H1 (cell line): ENCODE measurements around the gene NOG. TPM values are rescaled to one million over a fixed set of nuclear protein-coding genes. Genes with fewer than 3 reads are reported as not detected.

ENCODE experiments used
- CTCF ChIA-PET: fragments of 300-600 bp; sonication (Branson Sonifier 250); formaldehyde crosslinking; loops from one replicate; lab custom pipeline; 2021; ENCODE audit not compliant: partially characterized antibody; lab: Charles Lee
- POLR2A ChIA-PET: fragments of 300-600 bp; sonication (Branson Sonifier 250); formaldehyde crosslinking; loops from one replicate; lab custom pipeline; 2021; ENCODE audit warnings: inconsistent platforms; ENCODE audit not compliant: partially characterized antibody; lab: Charles Lee
- DNase-seq, 2 experiments: peaks; one replicate each; pipeline versions ENCODE4 v3.0.0 to v3.0.0-alpha.2; 2010 to 2022; ENCODE audit warnings: low spot score in 2 of 2, low read depth in 1 of 2, mixed read lengths in 1 of 2
- FAIRE-seq: peaks from 2 replicates; lab custom pipeline; 2011; peaks lifted over from hg19 to GRCh38; lab: Jason Lieb, UNC
- H2AFZ ChIP-seq: 2 replicates; pipeline ENCODE4 v1.8.1; 2012; ENCODE audit warnings: low read length, inconsistent platforms
- H2AK5ac ChIP-seq: 2 replicates; pipeline ENCODE4 v1.6.1; 2013; ENCODE audit warnings: low read depth, low read length
- H2BK120ac ChIP-seq: replicated peaks from 2 replicates; pipeline ENCODE3; 2013; ENCODE audit warnings: low read depth, low read length, inconsistent platforms
- H2BK12ac ChIP-seq: 2 replicates; pipeline ENCODE4 v1.6.1; 2013; ENCODE audit warnings: low read depth, low read length
- H2BK15ac ChIP-seq: 2 replicates; pipeline ENCODE4 v1.6.1; 2013; ENCODE audit warnings: low read length
- H2BK20ac ChIP-seq: 2 replicates; pipeline ENCODE4 v1.6.1; 2013; ENCODE audit warnings: low read length
- H2BK5ac ChIP-seq: 2 replicates; pipeline ENCODE4 v1.6.1; 2013; ENCODE audit warnings: low read depth, low read length
- H3K14ac ChIP-seq: 2 replicates; pipeline ENCODE4 v1.6.1; 2013; ENCODE audit warnings: inconsistent platforms; ENCODE audit not compliant: insufficient read length
- H3K18ac ChIP-seq: 2 replicates; pipeline ENCODE4 v1.6.1; 2013; ENCODE audit warnings: low read length; ENCODE audit errors: extremely low read depth
- H3K23ac ChIP-seq: 2 replicates; pipeline ENCODE4 v1.6.1; 2013; ENCODE audit warnings: inconsistent platforms; ENCODE audit not compliant: insufficient read length
- H3K23me2 ChIP-seq: 2 replicates; pipeline ENCODE4 v1.6.1; 2013; ENCODE audit warnings: low read depth, low read length
- H3K27ac ChIP-seq: 2 replicates; pipeline ENCODE4 v1.6.1; 2011; ENCODE audit warnings: low read depth, low read length, inconsistent platforms
- H3K27me3 ChIP-seq, 4 experiments: replicated peaks in 1 of 4; 1 replicate in 1 of 4; 2 replicates in 3 of 4; pipeline versions ENCODE4 v1.6.1 to v1.8.1; 2011 to 2013; ENCODE audit warnings: low read length in 3 of 4, mild to moderate bottlenecking in 3 of 4, inconsistent platforms in 2 of 4, mixed read lengths in 2 of 4, moderate library complexity in 1 of 4; ENCODE audit not compliant: control insufficient read depth in 3 of 4, insufficient read depth in 3 of 4; ENCODE audit errors: extremely low read depth in 1 of 4
- H3K36me3 ChIP-seq, 4 experiments: 2 replicates each; pipeline versions ENCODE4 v1.6.1 to v1.8.1; 2011 to 2013; ENCODE audit warnings: mild to moderate bottlenecking in 4 of 4, low read length in 3 of 4, moderate library complexity in 2 of 4, control low read depth in 1 of 4, inconsistent platforms in 1 of 4; ENCODE audit not compliant: insufficient read depth in 4 of 4, control insufficient read depth in 2 of 4
- H3K4ac ChIP-seq: replicated peaks from 2 replicates; pipeline ENCODE3; 2013; ENCODE audit warnings: low read length, low read depth, mixed read lengths, inconsistent platforms; ENCODE audit not compliant: insufficient read length
- H3K4me1 ChIP-seq, 4 experiments: replicated peaks in 1 of 4; 1 replicate in 1 of 4; 2 replicates in 3 of 4; pipeline versions ENCODE4 v1.6.1 to v1.8.1; 2011 to 2013; ENCODE audit warnings: low read length in 3 of 4, inconsistent platforms in 2 of 4, mixed read lengths in 1 of 4; ENCODE audit not compliant: insufficient read depth in 4 of 4, control insufficient read depth in 3 of 4
- H3K4me2 ChIP-seq, 2 experiments: 2 replicates each; pipeline versions ENCODE4 v1.6.1 to v1.8.1; 2011 to 2013; ENCODE audit warnings: low read depth in 2 of 2, low read length in 2 of 2, control low read depth in 1 of 2, inconsistent platforms in 1 of 2, mild to moderate bottlenecking in 1 of 2; ENCODE audit not compliant: insufficient read depth in 1 of 2
- H3K4me3 ChIP-seq, 4 experiments: fragments of 200-600, 300-600 bp in 1 of 4; sonication (generic), shearing (Covaris generic), sonication (Bioruptor Twin) in 1 of 4; 2 replicates each; pipeline versions ENCODE4 v1.5.1 to v1.8.1; 2011 to 2016; ENCODE audit warnings: low read length in 4 of 4, low read depth in 3 of 4, control low read depth in 2 of 4, inconsistent platforms in 2 of 4, mild to moderate bottlenecking in 2 of 4, mixed read lengths in 1 of 4, moderate library complexity in 1 of 4; ENCODE audit not compliant: insufficient read depth in 2 of 4; ENCODE audit errors: extremely low read depth in 1 of 4
- H3K56ac ChIP-seq: replicated peaks from 2 replicates; pipeline ENCODE3; 2013; ENCODE audit warnings: low read depth, mild to moderate bottlenecking, mixed read lengths, low read length, inconsistent platforms; ENCODE audit not compliant: insufficient read length
- H3K79me1 ChIP-seq: 2 replicates; pipeline ENCODE4 v1.6.1; 2013; ENCODE audit warnings: low read depth, low read length, control low read depth
- H3K79me2 ChIP-seq, 2 experiments: 2 replicates each; pipeline versions ENCODE4 v1.6.1 to v1.8.1; 2012 to 2013; ENCODE audit warnings: low read length in 2 of 2, mild to moderate bottlenecking in 2 of 2, inconsistent platforms in 1 of 2; ENCODE audit not compliant: insufficient read depth in 2 of 2, control insufficient read depth in 1 of 2
- H3K9ac ChIP-seq, 4 experiments: replicated peaks in 1 of 4; 1 replicate in 1 of 4; 2 replicates in 3 of 4; pipeline versions ENCODE4 v1.6.1 to v1.8.1; 2011 to 2013; ENCODE audit warnings: low read depth in 3 of 4, low read length in 3 of 4, control low read depth in 2 of 4, mild to moderate bottlenecking in 2 of 4, moderate library complexity in 2 of 4, inconsistent platforms in 1 of 4; ENCODE audit errors: extremely low read depth in 1 of 4
- H3K9me3 ChIP-seq, 2 experiments: 2 replicates each; pipeline versions ENCODE4 v1.6.1 to v1.8.1; 2012 to 2013; ENCODE audit warnings: mild to moderate bottlenecking in 2 of 2, moderate library complexity in 2 of 2, control low read depth in 1 of 2, inconsistent platforms in 1 of 2, low read depth in 1 of 2, low read length in 1 of 2, mixed read lengths in 1 of 2; ENCODE audit not compliant: insufficient read depth in 2 of 2
- H4K20me1 ChIP-seq, 2 experiments: replicated peaks in 1 of 2; 2 replicates each; pipeline versions ENCODE3 to v1.8.1; 2011 to 2013; ENCODE audit warnings: inconsistent platforms in 2 of 2, low read length in 2 of 2, mild to moderate bottlenecking in 1 of 2; ENCODE audit not compliant: insufficient read depth in 2 of 2, control insufficient read depth in 1 of 2
- H4K5ac ChIP-seq: 2 replicates; pipeline ENCODE4 v1.6.1; 2013; ENCODE audit warnings: low read length, low read depth, mixed read lengths, inconsistent platforms; ENCODE audit not compliant: insufficient read length
- H4K8ac ChIP-seq: 2 replicates; pipeline ENCODE4 v1.8.0; 2013; ENCODE audit warnings: mild to moderate bottlenecking, moderate library complexity, low read length, inconsistent platforms; ENCODE audit not compliant: insufficient read depth; ENCODE audit errors: extremely low read depth
- H4K91ac ChIP-seq: replicated peaks from 2 replicates; pipeline ENCODE3; 2013; ENCODE audit warnings: low read length, mixed read lengths, inconsistent platforms; ENCODE audit not compliant: insufficient read length
- WGBS, 2 experiments: shearing (Covaris generic) in 1 of 2; methylation state at CpG; one replicate each; pipeline versions ENCODE4 v1.1.6 to v1.1.7; 2013 to 2015; ENCODE audit warnings: low lambda C conversion rate in 2 of 2, mixed read lengths in 2 of 2, inconsistent platforms in 1 of 2, low coverage in 1 of 2, missing lambda C conversion rate in 1 of 2; ENCODE audit not compliant: insufficient replicate concordance in 2 of 2, insufficient coverage in 1 of 2, insufficient read length in 1 of 2; ENCODE audit errors: extremely low coverage in 1 of 2, missing lambda C conversion rate in 1 of 2; 5-methylcytosine and 5-hydroxymethylcytosine counted together
- polyA plus RNA-seq, 7 experiments: library from polyadenylated mRNA; depleted of rRNA in 3 of 7; stranded (reverse) in 5 of 7; unstranded in 2 of 7; fragments of >200 nt in 5 of 7; fragments of 200-250 nt in 2 of 7; gene quantifications; 1 replicate in 5 of 7; 2 replicates in 1 of 7; 4 replicates in 1 of 7; pipeline versions ENCODE4 v1.2.1 to v1.2.3, GENCODE V29; 2011 to 2013; ENCODE audit warnings: missing spikeins in 2 of 7, mixed read lengths in 2 of 7
- total RNA-seq: library from RNA; stranded (reverse); fragmentation: NEBNext Ultra II Directional; extraction: Animal tissue kit (Norgen Biotek cat#: 25700); gene quantifications from 2 replicates; pipeline ENCODE4 v1.2.1, GENCODE V29; 2021

Gene NOG
- total and polyA plus RNA-seq, 2 of the 8 experiments (the other 6 are each of a cell fraction or from before 2014, with no cell fraction given): 0.35 TPM

DNA sequence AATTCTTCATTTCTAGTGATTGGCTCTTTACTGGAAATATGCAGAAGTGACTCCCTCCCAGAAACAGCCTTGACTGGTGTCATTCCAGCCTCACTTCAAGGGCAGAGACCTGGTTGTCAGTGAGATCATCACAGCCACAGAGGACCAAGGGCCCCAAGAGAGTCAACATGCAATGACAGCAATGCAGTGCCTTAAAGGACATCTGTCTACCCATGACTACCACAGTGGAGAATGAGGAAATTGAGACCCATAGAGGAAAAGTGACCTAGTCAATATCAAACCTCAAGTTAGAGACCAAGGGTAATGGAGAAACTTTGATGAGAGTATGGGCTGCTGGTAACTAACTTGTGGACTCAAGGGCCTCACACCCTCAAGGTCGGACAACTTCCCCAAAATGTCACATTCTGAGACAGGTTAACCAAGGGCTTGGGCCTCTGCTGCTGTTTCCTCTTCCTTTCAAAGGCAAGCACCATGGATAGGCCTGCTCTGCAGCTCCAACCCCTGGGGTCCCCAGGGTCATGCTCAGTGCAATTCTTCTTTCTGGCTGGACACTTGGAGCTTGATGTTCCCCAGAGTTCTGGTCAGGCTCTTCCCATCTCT, 11.3 kb downstream of the NOG start:
- Histone ChIP-seq H2BK20ac (no peak overlapping the region), H4K8ac (no peak overlapping the region; the same call in 1 of the 2 replicates), H3K18ac (no peak overlapping the region), H2BK12ac (no peak overlapping the region), H3K4me1 (no peaks in the 10 kb centered on the region), H3K36me3 (no peaks in the 10 kb centered on the region), H3K9ac (no peak overlapping the region), H4K91ac (no peak overlapping the region), H2BK120ac (no peak overlapping the region), H3K56ac (no peak overlapping the region), H3K4me3 (no peak overlapping the region), H4K20me1 (no peaks in the 10 kb centered on the region), H3K27ac (no peak overlapping the region), H2AFZ (no peak overlapping the region), H3K27me3 (no peaks in the 10 kb centered on the region), H3K23ac (no peak overlapping the region), H2BK15ac (no peak overlapping the region), H3K79me1 (no peaks in the 10 kb centered on the region), H2AK5ac (no peak overlapping the region), H3K23me2 (no peaks in the 10 kb centered on the region), H2BK5ac (no peak overlapping the region), H3K9me3 (no peaks in the 10 kb centered on the region), H3K14ac (no peak overlapping the region), H3K79me2 (no peaks in the 10 kb centered on the region), H3K4ac (no peak overlapping the region), H3K4me2 (no peak overlapping the region), H4K5ac (no peak overlapping the region)
- WGBS, 2 experiments: 93% methylated on average over 1 of the region's 1 CpG; no CpG with 5 or more reads in 1 of the 2 experiments
- ChIA-PET CTCF (interaction anchor here (1.4 to 3.7 kb wide), 2 partner anchors 25 to 119 kb away, joined by 3 to 16 read pairs; no protein-coding TSS in a partner anchor), POLR2A (no interaction called here)
- DNase-seq (no peak), FAIRE-seq (no peak)
